T-helper 1 cell (primary cell): ENCODE results near the gene CTTN.

Source experiments
- DNase-seq, 5 donors: peaks; one replicate each; pipeline ENCODE4 v3.0.0-alpha.2; 2012 to 2020

CTTN gene

DNA sequence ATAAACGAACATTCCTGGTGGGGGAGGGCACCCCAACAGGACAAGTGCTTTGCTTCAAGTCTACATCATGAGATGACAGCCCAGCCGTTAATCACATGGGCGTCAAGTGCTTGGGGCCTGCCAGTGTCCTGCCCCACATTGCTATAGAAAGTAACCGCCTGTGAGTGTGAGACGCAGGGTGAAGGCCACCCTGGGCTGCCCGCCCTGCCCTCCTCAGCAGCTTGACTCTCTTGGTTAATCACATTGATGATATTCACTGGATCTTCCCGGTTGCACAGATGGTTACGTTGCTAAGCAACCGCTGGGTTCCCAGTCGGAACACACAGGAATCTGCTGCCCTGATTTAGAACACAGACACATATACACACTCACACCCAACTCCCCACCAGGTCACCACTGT, 79.3 kb downstream of the CTTN start:
- no peak for DNase-seq

DNA sequence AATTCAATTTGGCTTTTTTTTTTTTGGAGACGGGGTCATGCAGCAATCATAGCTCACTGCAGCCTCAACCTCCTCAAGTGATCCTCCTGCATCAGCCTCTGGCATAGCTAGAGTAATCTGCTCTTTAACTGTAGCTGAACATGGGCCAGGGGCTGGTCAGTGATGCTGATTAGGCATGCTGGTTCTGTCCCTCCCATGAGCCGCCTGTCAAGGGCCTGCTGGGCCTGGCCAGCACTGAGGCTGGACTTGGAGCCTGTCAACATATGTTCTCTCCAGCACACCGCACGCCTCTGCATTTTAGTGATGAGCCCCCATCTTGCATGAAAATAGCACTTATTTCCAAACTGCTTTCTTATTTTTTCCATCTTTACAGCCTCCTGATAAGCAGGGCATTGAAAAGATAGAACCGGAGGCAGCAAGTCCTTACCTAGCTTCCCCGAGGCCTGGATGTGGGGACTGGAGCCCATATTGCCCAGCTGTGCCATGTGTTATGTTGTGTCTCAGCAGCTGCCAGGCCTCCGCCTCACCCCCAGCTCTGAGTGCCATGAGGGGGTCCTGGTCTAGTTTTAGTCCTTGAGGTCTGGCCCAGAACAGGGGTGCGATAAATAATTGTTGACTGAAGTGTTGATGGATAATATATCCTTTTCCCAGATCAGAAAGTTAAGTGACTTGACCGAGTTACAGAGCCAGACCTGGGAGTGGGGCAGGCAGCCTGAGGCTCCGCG, 80.0 kb downstream of the CTTN start:
- no peak for DNase-seq

DNA sequence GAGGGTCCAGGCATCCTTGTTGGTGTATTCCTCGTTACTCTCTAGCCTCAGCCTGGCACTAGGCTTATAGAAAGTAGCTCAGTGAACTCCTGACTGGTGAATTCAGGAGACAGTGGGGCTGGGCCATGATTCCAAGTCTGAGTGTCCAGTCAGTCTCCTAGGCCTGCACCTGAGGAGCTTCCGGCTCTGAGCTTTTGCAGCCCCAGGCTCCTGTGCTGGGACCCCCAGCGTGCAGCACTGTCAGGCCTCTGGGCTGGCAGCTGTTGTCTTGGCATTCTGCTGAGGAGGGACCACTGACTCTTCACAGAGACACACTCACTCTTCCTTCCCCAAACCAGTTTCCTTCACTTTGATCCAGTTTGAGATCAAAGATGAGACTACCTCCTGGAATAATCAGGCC, 82.4 kb downstream of the CTTN start:
- DNase-seq: no peak

DNA sequence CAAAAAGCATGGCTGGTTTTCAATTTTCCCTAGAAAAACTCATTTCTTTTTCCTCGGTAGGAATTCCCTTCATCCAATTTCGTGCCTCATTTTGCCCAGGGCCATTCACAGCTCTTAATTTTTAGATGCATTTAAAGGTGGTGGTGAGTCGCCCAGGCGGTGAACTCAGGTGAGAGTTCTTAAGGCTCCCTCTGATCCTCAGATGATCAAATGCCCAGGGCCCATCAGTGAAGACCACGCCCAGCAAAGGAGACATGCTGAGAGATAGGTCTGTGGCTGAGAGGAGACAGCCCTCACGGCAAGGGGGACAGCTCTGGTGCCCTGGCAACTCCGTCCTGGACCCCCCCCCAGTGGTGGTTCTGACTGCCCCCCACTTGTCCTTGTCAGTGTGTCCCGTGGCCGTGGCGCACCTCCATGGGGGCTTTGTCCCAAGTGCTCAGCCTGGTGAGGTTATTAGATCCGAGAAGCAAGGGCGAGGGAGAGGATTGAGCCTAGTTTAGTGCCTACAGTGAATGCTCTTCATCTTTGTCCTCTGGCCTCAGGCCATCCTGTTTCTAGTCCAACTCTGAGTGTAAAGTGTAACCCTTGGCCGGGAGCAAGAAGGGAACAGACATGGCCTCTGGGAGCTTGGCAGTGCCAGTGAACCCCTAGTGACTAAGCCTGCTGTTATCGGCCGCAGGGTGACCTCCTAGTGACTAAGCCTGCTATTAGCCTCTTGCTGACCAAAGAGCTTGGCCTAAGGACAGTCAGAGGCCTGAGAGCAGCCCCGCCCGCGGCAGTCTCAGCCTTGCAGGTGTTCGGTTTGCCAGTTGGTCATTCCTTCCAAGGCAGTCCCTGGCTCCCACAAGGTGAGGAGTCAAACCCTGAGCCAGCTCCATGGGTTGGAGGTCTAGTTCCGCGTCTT, 83.5 kb downstream of the CTTN start:
- DNase-seq: no peak

DNA sequence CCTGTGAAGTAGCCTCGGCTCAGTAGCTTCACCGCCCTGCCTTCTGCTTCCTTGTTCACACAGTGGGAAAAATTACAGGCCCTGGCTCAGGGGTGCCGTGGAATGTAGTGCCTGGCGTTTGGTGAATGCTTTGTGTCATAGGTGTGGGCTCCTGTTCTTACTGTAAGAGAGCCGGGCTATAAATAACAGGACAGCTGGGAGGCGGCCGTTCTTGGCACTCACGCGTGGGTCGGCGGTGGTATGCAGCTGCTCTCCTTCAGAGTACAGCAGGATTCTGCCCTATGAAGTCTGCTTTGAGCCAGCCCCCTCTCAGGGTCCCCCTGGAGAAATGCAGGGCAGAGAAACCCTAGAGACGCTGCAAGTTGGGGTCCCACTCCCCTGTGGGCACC, 84.2 kb downstream of the CTTN start:
- DNase-seq: no peak

DNA sequence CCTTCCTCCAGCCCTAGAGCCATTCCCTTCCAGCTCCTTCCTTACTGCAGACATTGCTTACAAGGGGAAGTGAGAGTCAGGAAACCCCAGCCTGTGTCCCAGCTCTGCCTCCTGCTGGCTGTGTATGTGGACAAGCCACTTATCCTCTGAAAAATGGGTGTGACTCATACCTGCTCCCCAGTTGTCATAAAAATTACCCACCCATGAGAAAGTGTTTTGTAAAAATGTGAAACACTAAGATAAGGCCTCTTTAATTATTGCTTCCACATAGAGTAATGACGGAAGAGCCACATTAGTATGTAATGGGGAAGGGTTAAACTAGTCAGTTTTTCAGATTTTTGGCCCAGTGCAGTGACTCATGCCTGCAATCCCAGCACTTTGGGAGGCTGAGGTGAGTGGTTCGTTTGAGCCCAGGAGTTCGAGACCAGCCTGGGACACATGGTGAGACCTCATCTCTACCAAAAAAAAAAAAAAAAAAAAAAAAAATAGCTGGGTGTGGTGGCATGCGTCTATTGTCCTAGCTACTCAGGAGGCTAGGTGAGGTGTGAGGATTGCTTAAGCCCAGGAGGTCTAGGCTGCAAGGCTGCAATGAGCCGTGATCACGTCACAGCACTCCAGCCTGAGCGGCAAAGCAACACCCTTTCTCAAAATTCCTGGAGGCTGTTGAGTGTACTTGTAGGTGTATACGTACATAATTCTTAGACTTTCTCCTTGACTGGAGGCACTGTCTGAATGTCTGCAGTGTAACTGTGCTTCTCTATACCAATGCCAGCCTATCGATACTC, 84.9 kb downstream of the CTTN start:
- DNase-seq: no peak

DNA sequence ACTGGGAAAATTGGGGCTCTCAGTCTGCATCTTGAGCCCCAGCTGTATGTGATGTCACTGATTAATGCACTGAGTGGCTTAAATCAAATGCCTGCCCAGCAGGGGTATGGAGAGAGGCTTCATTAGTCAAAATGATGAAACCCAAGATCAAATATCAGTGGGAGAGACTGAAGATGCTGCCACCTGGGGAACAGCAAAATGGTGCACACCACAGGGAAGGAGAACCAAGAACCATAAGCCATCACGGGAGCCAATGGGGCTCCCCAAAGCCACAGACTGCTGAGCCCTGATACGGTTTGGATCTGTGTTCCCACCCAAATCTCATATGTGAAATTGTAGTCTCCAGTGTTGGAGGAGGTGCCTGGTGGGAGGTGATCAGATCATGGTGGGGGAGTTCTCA, 85.6 kb downstream of the CTTN start:
- no peak for DNase-seq

DNA sequence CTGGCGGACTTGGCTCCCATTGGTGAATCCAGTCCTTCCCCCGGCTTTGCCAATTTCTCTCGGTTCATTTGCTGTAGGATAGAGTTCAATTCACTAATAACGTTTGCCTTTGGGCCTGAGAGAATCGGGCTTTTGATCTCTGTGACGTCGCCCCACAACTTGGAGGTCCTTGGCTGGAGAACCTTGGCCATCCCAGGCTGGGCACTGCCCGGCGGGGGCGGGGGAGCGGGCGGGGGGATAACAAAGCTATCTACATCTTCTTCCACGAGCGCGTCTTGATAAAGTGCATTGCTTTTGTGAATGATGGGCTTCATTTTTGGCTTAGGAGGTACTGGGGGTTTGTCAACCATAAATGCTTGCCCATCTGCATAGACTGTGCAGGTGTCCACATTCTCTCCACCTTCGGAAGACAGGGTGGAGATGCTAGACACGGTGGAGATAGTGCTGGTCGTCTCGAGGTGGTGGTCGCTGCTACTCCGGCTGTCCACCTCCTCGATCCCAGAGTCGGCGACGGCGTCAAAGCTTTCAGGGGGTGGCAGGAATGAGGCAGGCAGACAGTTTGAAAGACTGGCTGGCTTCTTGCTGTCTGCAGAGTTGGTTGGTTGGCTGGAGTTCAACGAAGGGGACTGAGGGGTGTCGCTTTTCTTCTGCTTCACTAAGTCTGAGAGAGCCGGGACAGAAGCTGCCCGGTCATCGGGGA, 87.1 kb downstream of the CTTN start:
- no peak for DNase-seq

DNA sequence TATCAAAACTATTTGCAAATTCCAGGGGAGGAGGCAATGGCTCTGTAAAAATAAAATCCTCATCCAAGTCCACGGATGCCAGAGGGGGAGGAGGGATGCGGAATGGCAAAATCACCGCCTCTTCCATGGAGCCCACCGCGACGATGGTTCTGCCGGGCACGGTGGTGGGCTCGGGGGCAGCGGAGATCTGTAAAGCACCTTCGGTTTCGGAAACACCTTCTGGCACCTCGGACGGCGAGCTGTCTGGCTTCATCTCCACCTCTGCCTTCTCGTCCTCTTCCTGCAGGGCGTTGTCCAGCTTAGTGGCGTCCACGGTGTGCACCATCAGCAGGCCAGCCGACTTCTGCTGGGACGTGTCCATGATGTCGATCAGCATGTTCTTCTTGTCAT, 87.7 kb downstream of the CTTN start:
- DNase-seq: no peak
